ENCODE measurements around the gene SPDYE16. TPM values are rescaled to one million over a fixed set of nuclear protein-coding genes. Genes with fewer than 3 reads are reported as not detected.
"Not testable (repeated sequence)": the region's sequence is repeated elsewhere in the genome, so short reads cannot be mapped to it uniquely, and the experiment has no call there.

The SPDYE16 gene
- total and polyA plus RNA-seq, 4 donors = 0.16 to 0.61 (median 0.48) TPM; not detected in 1

DNA sequence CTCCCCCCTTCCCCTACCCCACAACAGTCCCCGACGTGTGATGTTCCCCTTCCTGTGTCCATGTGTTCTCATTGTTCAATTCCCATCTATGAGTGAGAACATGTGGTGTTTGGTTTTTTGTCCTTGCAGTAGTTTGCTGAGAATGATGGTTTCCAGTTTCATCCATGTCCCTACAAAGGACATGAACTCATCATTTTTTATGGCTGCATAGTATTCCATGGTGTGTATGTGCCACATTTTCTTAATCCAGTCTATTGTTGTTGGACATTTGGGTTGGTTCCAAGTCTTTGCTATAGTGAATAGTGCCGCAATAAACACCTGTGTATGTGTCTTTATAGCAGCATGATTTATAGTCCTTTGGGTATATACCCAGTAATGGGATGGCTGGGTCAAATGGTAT is 18.2 kb upstream of the SPDYE16 start:
- ATAC-seq (ENCODE audit: low FRiP score); H3K4me1 ChIP-seq (ENCODE audit: control insufficient read depth in 1 of 2, insufficient read depth in 2 of 2, low read length in 2 of 2); H3K27me3 ChIP-seq (ENCODE audit: control insufficient read depth in 1 of 2, insufficient read depth in 2 of 2, low read length in 1 of 2); H3K27ac ChIP-seq (ENCODE audit: low read depth in 1 of 2, low read length in 2 of 2); H3K9me3 ChIP-seq (ENCODE audit: control insufficient read depth, low read length); H3K4me3 ChIP-seq (ENCODE audit: low read length in 2 of 2); DNase-seq; intact Hi-C loops (cut with DNase I); H3K36me3 ChIP-seq (ENCODE audit: control insufficient read depth in 1 of 2, insufficient read depth in 2 of 2, low read length in 1 of 2): not testable (repeated sequence)
- 94 to 96% methylated on average over 3 of the region's 3 CpGs for WGBS, 2 donors

DNA sequence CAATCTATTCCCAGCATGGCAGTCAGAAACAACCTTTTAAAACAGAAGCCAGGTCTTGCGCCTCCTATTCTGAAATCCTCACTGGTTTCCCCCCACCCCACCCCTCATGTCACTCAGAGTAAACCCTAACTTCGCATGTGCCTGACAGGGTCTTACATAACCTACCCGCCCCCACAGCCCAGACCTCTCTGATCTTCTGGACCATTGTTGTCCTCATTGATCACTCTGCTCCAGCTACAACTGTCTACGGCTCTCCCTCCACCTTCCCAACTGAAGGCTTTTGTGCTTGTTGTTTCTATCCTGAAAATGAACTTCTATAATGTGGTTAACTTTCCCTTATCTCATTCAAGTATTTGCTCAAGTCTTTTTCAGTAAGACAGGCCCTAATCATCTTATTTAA is 17.1 kb upstream of the SPDYE16 start:
- intact Hi-C loops (cut with DNase I); ATAC-seq (ENCODE audit: low FRiP score): not testable (repeated sequence)

DNA sequence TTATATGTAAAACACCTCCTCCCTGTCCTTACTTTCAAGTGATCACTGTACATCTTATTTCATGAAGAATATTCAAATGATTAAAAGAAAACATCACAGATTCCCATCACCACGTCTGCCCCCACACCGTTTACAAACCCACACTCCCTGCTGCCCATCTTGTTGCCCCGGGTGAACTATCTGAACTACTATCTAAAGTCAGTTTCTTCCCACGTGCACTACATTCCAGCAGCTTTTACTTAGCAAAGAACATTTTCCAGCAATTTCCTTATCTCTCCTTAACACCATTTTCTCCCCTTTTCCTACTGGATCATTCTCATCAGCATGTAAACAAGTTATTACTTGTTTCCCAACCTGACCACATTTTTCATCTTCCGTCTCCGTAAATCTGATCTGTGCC is 16.6 kb upstream of the SPDYE16 start:
- H3K9me3 ChIP-seq (ENCODE audit: control insufficient read depth, low read length); DNase-seq; H3K27ac ChIP-seq (ENCODE audit: low read depth in 1 of 2, low read length in 2 of 2); H3K4me1 ChIP-seq (ENCODE audit: control insufficient read depth in 1 of 2, insufficient read depth in 2 of 2, low read length in 2 of 2); ATAC-seq (ENCODE audit: low FRiP score); H3K36me3 ChIP-seq (ENCODE audit: control insufficient read depth in 1 of 2, insufficient read depth in 2 of 2, low read length in 1 of 2); intact Hi-C loops (cut with DNase I); H3K4me3 ChIP-seq (ENCODE audit: low read length in 2 of 2); H3K27me3 ChIP-seq (ENCODE audit: control insufficient read depth in 1 of 2, insufficient read depth in 2 of 2, low read length in 1 of 2): not testable (repeated sequence)
- WGBS, 2 donors = 56 to 60% methylated on average over 5 to 6 of the region's 6 CpGs

More for the DNA sequence above, 17.1 kb upstream of the SPDYE16 start:
- H3K4me1 ChIP-seq (ENCODE audit: control insufficient read depth in 1 of 2, insufficient read depth in 2 of 2, low read length in 2 of 2); DNase-seq; H3K27ac ChIP-seq (ENCODE audit: low read depth in 1 of 2, low read length in 2 of 2); H3K4me3 ChIP-seq (ENCODE audit: low read length in 2 of 2); H3K27me3 ChIP-seq (ENCODE audit: control insufficient read depth in 1 of 2, insufficient read depth in 2 of 2, low read length in 1 of 2); H3K9me3 ChIP-seq (ENCODE audit: control insufficient read depth, low read length); H3K36me3 ChIP-seq (ENCODE audit: control insufficient read depth in 1 of 2, insufficient read depth in 2 of 2, low read length in 1 of 2): not testable (repeated sequence)
- WGBS, 2 donors = 81 to 86% methylated on average over 4 of the region's 4 CpGs

DNA sequence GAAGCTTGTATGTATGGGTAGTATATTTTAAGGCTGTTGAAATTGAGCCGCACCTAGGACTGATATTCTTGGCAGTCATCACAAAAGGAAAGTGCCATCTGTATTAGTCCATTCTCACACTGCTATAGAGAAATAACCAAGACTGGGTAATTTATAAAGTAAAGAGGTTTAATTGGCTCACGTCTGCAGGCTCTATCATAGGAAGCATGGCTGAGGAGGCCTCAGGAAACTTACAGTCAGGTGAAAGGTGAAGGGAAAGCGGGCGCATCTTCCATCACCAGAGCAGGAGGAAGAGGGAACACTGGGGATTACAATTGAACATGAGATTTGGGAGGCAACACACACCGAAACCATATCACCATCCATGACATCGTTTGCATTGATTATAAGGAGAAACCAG is 8.9 kb upstream of the SPDYE16 start:
- H3K4me3 ChIP-seq (ENCODE audit: low read length in 2 of 2); H3K27ac ChIP-seq (ENCODE audit: low read depth in 1 of 2, low read length in 2 of 2); intact Hi-C loops (cut with DNase I); H3K9me3 ChIP-seq (ENCODE audit: control insufficient read depth, low read length); ATAC-seq (ENCODE audit: low FRiP score); H3K27me3 ChIP-seq (ENCODE audit: control insufficient read depth in 1 of 2, insufficient read depth in 2 of 2, low read length in 1 of 2); H3K4me1 ChIP-seq (ENCODE audit: control insufficient read depth in 1 of 2, insufficient read depth in 2 of 2, low read length in 2 of 2); DNase-seq; H3K36me3 ChIP-seq (ENCODE audit: control insufficient read depth in 1 of 2, insufficient read depth in 2 of 2, low read length in 1 of 2): not testable (repeated sequence)
- WGBS, 2 donors = 85 to 89% methylated on average over 6 of the region's 6 CpGs

DNA sequence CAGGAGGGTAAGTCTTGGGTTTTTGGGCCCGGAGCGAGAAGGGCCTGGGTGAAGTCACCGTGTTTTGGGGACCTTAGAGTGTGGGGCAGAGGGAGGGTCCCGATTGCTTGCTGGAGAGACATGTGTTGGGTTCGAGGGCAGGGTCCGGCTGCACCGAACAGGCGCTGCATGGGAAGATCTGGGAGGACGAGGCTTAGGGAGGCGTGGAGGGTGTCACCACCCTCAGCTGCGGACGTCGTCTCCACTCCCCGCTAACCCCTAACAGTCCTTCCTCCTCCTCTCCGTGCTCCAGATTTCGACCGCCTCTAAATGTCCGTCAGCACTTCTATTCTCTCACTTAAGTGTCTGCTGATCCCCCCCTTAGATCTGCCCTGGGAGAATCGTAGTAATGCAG is 6.8 kb upstream of the SPDYE16 start:
- intact Hi-C loops (cut with DNase I); H3K4me1 ChIP-seq (ENCODE audit: control insufficient read depth in 1 of 2, insufficient read depth in 2 of 2, low read length in 2 of 2); DNase-seq; H3K27ac ChIP-seq (ENCODE audit: low read depth in 1 of 2, low read length in 2 of 2); H3K36me3 ChIP-seq (ENCODE audit: control insufficient read depth in 1 of 2, insufficient read depth in 2 of 2, low read length in 1 of 2); ATAC-seq (ENCODE audit: low FRiP score); H3K27me3 ChIP-seq (ENCODE audit: control insufficient read depth in 1 of 2, insufficient read depth in 2 of 2, low read length in 1 of 2); H3K9me3 ChIP-seq (ENCODE audit: control insufficient read depth, low read length): not testable (repeated sequence)
- WGBS, 2 donors = 1 to 2% methylated on average over 19 of the region's 19 CpGs
- H3K4me3 ChIP-seq (ENCODE audit: low read length in 2 of 2) = peak overlapping the region; percentile 82 to 86

DNA sequence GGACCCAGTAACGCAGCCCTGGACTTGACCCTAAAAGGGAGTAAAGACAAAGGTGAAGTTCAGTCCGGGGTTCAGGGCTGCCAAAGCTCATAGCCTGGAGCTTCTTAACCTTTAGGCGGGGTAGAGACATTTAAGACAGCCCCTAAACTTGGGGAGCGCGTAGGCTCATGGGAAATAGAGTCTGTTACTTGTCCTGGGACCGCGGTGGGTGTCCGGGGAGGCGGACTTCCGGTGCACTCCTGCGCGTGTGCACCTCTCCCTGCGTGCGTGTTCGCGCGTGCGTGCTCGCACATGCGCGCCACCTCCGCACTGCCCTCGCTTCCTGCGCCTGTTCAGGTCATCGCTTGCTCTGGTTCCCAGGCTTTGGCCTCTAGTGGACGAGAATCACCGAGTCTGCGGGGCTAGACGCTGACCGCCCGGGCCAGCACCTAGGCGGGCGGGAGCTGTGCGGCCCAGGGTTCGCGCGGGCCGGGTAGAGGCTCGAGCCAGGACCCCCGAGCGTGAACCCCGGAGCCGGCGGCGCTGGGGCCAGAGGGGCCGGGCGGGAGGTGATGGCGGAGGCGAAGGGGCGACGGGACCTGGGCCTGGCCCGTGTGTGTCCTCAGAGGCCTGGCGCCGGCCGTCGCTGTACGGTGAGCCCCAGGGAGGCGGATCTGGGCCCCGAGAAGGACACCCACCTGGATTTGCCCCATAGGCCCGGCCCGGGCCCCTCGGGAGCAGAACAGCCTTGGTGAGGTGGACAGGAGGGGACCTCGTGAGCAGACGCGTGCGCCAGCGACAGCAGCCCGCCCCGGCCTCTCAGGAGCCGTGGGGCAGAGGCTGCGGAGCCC is 6.1 kb upstream of the SPDYE16 start:
- H3K4me1 ChIP-seq (ENCODE audit: control insufficient read depth in 1 of 2, insufficient read depth in 2 of 2, low read length in 2 of 2); intact Hi-C loops (cut with DNase I); H3K27me3 ChIP-seq (ENCODE audit: control insufficient read depth in 1 of 2, insufficient read depth in 2 of 2, low read length in 1 of 2); H3K36me3 ChIP-seq (ENCODE audit: control insufficient read depth in 1 of 2, insufficient read depth in 2 of 2, low read length in 1 of 2); H3K9me3 ChIP-seq (ENCODE audit: control insufficient read depth, low read length): not testable (repeated sequence)
- Histone ChIP-seq H3K27ac (ENCODE audit: low read depth in 1 of 2, low read length in 2 of 2) (peak overlapping the region in 1 of 2 donors; percentile 75), H3K4me3 (ENCODE audit: low read length in 2 of 2) (peak overlapping the region; percentile 82 to 86)
- peak; percentile 100 for ATAC-seq (ENCODE audit: low FRiP score)
- DNase-seq = peak; percentile 94
- WGBS, 2 donors = 0% methylated on average over 55 to 71 of the region's 71 CpGs

DNA sequence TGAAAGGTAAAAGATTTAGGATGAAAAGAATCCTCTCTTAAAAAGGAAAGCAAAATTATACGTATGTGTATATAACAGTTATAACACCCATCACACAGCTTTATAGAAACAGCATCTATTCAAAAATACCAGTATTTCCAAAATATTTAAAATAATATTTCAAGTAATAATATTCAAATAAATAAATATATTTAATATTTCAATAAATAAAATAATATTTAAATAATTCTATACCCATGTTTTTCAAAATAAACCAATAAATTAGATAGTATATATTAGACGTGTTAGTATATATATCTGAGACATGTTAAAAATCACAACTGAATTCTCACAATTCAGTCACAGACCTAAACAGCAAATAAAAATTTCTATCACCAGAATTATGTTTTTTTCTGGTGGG is 11.5 kb downstream of the SPDYE16 start:
- DNase-seq; H3K27me3 ChIP-seq (ENCODE audit: control insufficient read depth in 1 of 2, insufficient read depth in 2 of 2, low read length in 1 of 2); intact Hi-C loops (cut with DNase I); H3K9me3 ChIP-seq (ENCODE audit: control insufficient read depth, low read length); H3K4me1 ChIP-seq (ENCODE audit: control insufficient read depth in 1 of 2, insufficient read depth in 2 of 2, low read length in 2 of 2); H3K27ac ChIP-seq (ENCODE audit: low read depth in 1 of 2, low read length in 2 of 2); H3K36me3 ChIP-seq (ENCODE audit: control insufficient read depth in 1 of 2, insufficient read depth in 2 of 2, low read length in 1 of 2); ATAC-seq (ENCODE audit: low FRiP score); H3K4me3 ChIP-seq (ENCODE audit: low read length in 2 of 2): not testable (repeated sequence)
- 85 to 86% methylated on average over 2 of the region's 2 CpGs for whole genome bisulfite sequencing, 2 donors

DNA sequence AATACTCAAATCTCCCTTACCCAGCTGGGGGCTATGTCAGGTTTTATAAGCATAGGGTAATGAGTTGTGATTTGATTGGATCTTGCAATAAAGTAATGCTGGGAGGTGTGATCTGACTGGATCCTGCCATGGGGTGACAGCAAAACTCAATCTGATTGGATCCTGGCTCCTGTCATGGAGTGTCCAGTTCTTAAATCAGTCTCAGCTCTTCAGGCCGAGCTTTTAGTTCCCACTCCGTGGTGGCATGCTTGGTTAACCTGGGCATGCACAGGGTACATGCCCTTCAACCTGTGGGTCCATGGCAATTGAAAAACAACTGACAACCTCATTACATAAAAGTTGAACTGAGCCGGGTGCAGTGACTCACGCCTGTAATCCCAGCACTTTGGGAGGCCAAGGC is 16.9 kb downstream of the SPDYE16 start:
- H3K4me3 ChIP-seq (ENCODE audit: low read length in 2 of 2); ATAC-seq (ENCODE audit: low FRiP score); H3K9me3 ChIP-seq (ENCODE audit: control insufficient read depth, low read length); intact Hi-C loops (cut with DNase I); H3K36me3 ChIP-seq (ENCODE audit: control insufficient read depth in 1 of 2, insufficient read depth in 2 of 2, low read length in 1 of 2); H3K27ac ChIP-seq (ENCODE audit: low read depth in 1 of 2, low read length in 2 of 2); H3K4me1 ChIP-seq (ENCODE audit: control insufficient read depth in 1 of 2, insufficient read depth in 2 of 2, low read length in 2 of 2); H3K27me3 ChIP-seq (ENCODE audit: control insufficient read depth in 1 of 2, insufficient read depth in 2 of 2, low read length in 1 of 2); DNase-seq: not testable (repeated sequence)
- 88 to 89% methylated on average over 2 of the region's 4 CpGs for WGBS, 2 donors

DNA sequence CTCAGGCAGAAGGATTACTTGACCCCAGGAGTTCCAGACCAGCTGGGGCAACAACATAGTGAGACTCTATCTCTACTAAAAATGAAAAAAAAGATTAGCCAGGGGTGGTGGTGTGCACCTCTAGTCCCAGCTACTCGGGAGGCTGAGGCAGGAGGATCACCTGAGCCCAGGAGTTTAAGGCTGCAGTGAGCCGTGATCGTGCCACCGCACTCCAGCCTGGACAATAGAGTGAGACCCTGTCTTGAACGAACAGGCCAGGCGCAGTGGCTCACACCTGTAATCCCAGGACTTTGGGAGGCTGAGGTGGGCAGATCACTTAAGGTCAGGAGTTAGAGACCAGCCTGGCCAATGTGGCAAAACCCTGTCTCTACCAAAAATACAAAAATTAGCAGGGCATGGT is 26.2 kb downstream of the SPDYE16 start:
- intact Hi-C loops (cut with DNase I); H3K36me3 ChIP-seq (ENCODE audit: control insufficient read depth in 1 of 2, insufficient read depth in 2 of 2, low read length in 1 of 2); H3K4me3 ChIP-seq (ENCODE audit: low read length in 2 of 2); ATAC-seq (ENCODE audit: low FRiP score); DNase-seq; H3K9me3 ChIP-seq (ENCODE audit: control insufficient read depth, low read length); H3K27ac ChIP-seq (ENCODE audit: low read depth in 1 of 2, low read length in 2 of 2); H3K27me3 ChIP-seq (ENCODE audit: control insufficient read depth in 1 of 2, insufficient read depth in 2 of 2, low read length in 1 of 2); H3K4me1 ChIP-seq (ENCODE audit: control insufficient read depth in 1 of 2, insufficient read depth in 2 of 2, low read length in 2 of 2): not testable (repeated sequence)
- whole genome bisulfite sequencing, 2 donors = 97 to 98% methylated on average over 4 to 6 of the region's 6 CpGs
